ENCODE data around the gene PDE4B.

PDE4B gene

DNA sequence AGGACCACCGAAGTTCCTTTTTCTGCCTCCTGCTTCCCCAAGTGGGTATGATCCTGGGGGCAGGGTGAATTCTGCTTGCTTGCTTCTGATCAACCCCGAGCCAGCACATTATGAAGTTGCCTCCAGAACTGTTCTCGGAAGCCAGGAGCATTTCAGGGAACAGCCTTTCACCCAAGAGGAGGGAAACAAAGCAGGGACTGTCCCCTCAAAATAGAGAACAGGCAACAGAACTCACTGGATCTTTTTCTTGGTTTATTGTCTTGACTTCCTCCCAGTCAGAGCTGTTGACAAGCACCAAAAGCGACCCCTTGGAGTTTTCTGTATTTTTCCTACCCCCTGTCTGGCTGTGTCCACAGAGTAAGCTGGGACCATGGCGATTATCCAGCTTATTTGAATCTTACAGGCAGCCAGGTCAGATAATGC lies 482.9 kb downstream of the PDE4B start:
- in situ Hi-C loops (cut with MboI; ENCODE audit: low sequenced_read_pairs) = no loop called here

DNA sequence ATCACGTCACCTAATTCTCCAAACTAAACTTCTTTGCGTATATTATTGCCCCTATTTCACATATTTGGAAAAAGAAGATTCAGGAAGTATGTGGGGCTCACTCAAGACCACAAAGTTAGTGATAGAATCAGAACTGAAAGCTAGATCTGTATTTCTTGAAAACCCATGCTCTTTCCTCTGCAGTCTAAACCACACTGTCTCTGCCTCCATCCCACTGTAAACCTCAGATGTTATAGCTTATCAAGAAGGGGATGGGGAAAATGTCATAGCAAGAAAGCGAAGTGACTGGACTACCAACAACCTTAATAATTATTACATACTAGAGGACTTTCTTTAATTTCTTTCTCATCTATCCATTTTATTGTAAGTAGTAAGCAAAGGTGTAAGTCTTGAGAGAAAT lies 483.5 kb downstream of the PDE4B start:
- in situ Hi-C loops (cut with MboI; ENCODE audit: low sequenced_read_pairs) = no loop called here

DNA sequence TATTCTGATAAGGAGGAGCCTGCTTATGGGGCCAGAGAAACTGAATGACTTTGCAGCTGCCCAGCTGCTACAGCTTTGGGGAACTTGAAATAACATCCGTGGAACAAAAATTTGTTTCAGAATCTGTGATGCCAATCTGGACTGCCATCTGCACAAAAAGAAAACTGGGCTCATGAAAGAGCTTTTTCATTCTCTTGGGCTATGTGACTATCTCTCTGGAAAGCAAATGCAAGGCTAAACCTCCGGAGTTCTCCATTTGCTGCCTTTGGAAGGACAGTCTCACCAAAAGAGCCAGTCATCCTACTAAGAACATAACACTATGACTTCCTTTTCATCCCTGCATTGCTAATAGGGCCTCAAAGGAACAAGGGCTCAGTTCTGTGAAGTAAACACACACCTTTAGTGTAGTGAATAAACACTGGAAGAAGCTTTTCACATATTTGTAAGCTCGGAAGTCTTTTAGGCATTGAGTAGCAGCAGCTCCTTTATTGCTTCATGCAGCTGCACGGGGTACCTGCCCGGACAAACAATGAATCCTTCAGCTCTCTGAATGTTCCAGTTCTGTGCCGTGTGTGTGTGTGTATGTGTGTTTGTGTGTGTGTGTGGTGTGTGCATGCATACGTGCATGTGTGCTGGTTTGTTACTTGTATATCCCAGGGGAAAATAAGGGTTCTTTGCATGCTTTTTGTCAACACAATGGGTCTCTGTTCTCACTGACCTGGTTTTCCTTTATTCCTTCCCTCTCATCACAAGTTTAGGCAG lies 485.7 kb downstream of the PDE4B start:
- in situ Hi-C loops (cut with MboI; ENCODE audit: low sequenced_read_pairs) = no loop called here

DNA sequence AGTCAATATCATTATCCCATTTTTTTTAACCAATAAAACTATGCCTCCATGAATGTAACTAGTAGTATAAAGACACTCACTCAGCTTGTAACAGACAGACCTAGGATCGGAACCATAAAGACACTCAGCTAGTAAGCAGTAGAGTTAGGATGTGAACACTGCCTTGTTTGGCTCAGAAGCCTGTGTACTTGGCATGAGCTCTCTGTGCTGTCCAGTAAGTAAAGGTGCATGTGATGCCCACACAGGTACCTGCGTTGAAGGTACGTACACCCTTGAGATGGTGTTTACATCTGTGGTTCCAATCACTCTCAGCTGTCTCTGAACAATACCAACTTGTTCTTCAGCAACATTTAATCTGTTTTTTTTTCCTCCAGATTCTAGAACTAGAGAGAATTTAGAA lies 489.1 kb downstream of the PDE4B start:
- in situ Hi-C loops (cut with MboI; ENCODE audit: low sequenced_read_pairs) = no loop called here

DNA sequence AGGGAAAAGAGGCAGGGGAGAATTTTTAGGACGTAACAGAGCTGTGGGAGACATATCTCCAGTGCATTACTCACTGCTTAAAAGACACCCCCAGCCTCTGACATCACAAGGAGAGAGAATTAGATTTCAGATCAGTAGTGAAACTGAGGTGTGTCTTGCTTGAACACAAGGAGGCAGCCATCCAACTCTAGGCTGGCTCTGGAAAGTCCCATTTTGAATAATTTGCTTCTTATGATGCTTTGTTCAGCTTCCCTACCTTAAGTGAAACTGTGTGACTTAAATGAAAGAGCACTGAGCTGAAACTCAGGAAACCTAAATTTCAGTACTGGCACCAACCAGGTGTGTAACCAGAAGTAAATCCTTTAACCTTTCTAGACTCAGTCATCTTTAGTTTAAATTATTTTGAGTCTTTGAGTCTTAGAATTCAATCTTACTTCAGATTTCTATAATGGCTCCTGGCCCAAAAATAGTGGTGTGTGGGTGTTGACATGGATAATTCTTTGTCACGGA lies 489.7 kb downstream of the PDE4B start:
- in situ Hi-C loops (cut with MboI; ENCODE audit: low sequenced_read_pairs) = no loop called here

DNA sequence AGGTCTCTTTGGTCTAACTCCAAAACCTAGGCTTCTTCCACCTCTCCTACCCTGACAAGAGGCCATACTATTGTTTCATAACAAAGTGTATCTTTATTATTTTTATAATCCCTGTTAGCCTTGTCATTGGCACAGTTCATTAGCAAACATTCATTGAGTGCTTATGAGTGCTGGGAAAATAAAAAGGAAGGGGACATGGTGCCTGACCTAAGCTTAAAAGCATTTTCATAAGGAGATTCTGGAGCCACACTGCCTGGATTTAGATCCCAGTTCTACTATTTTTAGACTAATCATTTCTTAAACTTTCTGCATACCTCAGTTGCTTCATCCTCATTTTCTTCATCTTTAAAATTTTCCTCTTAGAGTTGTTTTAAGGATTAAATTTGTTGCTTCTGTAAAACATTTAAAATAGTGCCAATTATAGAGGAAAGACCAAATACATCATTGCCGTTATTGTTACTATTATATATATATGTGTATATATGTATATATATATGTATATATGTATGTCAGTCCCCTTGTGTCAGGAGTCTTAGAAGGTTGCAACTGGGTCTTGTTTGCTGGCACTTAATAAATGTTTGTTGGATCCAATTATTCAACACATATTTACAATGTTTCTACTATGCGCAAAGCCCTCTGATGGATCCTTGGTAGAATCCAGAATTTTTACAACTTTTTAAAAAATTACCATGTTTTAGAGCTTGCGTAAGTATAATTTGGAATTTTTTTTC lies 490.4 kb downstream of the PDE4B start:
- in situ Hi-C loops (cut with MboI; ENCODE audit: low sequenced_read_pairs) = no loop called here

DNA sequence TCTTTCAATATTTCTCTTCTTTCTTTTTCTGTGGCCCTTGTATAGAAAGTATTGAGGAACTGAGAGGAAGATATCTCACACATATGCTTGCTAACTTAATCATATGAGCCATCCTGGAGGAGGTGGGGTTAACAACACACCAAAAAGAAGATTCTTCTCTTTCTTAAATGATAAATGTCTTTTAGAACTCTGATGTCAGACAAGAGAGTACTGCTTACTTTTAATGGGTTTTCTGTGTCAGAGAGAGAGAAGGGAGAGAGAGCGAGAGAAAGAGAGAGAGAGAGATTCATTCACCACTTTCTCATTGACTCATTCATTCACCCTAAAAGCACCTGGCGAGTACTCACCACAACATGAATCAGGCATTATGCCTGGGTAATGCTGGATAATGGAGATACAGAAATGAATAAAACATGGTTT lies 490.9 kb downstream of the PDE4B start:
- in situ Hi-C loops (cut with MboI; ENCODE audit: low sequenced_read_pairs) = no loop called here

DNA sequence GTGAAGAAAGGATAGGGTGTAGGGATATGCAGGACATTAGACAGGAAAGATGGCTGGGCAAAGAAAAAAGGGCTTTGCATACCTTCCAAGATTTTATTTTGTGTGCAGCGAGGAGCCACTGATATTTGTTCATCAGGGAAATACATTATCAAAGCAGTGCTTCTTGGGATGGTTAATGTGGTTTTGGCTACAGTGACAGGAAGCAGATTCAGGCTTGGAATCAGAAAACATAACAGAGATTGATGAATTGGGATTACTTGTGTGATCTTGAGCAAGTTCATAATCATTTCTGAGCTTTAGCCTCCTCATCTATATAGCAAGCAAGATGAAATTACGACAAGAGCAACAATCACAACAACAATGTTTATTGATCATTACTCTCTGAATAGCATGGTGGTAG lies 492.1 kb downstream of the PDE4B start:
- in situ Hi-C loops (cut with MboI; ENCODE audit: low sequenced_read_pairs) = no loop called here

DNA sequence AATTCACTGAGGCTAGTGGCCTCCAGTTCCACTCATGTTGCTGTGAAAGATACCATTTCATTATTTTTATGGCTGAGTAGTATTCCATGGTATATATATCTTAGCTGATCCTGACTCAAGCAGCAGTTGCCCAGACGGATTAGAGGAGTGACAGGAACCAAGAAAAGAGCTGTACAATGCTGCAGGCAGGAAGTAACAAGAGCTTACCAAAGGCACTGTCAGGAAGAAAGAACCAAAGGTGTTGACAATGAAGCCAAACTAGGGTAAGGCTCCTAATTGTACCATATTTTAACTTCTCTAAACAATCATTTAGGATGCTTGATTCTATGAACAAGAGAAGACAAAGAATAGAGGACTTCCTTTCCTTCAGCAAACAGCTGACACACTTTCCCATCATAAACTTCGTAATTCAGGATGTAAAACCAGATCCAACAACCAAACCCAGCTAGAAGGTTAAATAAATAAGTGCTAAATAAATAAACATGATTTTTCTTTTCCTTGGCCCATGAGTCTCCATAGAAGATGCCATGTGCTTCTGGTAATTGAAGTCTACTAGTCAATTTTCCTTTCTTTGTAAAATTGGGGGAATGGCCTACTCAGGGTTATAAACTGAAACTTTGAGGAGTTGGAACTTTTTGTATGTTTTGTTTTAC lies 493.0 kb downstream of the PDE4B start:
- in situ Hi-C loops (cut with MboI; ENCODE audit: low sequenced_read_pairs) = no loop called here

DNA sequence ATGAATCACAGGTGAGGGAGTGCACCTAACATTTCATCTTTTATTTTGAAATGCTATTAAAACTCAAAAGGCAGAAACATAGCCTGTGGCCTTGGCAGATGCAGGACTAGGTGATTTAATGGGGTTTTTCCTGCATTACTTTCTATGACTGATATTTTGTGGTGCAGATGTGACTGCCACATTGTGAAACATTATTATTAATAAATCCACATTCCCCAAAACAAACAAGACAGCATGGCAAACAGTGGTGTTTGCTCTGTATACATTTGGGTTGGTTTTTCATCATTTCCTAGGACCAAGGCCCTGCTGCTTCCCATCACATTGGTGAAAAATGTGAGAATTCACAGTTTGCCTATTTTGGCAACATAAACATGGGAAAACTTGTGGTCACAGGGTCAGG lies 493.6 kb downstream of the PDE4B start:
- in situ Hi-C loops (cut with MboI; ENCODE audit: low sequenced_read_pairs) = no loop called here

DNA sequence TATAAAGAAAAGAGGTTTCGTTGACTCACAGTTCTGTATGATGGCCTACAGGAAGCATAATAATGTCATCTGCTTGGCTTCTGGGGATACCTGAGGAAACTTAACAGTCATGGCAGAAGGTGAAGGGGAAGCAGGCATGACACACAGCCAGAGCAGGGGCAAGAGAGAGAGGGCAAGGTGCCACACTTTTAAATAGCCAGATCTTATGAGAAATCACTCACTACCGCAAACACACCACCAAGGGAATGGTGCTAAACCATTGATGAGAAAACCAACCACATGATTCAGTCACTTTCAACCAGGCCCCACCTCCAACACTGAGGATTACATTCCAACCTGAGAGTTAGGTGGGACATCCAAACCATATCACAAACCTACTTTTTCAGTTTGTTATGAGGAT lies 495.4 kb downstream of the PDE4B start:
- in situ Hi-C loops (cut with MboI; ENCODE audit: low sequenced_read_pairs) = no loop called here

DNA sequence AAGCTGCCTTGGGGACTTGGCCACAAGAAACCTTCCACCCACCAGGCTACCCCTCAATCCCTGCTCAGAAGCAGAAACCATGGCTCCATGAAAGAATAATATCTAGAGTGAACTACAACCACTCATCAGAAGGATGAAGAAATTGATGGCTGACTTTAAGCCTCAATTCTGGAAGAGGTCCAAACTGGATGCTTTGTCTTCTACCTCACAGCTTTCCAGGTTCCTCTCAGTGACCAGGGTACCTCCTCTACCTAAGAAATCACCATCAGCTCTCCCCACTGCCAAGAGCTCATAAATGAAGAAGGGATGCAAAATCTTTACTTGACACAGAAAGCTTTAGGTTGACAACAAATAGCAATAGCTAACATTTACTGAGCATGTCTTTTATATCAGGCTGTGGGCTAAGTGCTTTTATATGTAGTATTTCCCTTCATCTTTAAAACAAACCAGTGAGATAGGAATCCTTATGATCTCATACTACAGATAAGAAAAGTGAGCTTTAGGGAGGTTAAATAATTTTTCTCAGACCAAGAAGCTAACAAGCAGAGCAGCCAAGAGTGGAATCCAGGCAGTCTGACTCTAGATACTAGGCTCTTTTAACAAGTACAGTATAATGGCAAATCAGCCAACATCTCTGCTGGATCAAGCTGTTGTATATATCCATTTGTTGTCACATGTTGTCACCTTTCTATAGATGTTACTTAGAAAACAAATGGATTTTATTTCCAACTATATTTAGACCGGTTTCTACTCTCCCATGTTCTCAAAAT lies 498.3 kb downstream of the PDE4B start:
- in situ Hi-C loops (cut with MboI; ENCODE audit: low sequenced_read_pairs) = no loop called here

DNA sequence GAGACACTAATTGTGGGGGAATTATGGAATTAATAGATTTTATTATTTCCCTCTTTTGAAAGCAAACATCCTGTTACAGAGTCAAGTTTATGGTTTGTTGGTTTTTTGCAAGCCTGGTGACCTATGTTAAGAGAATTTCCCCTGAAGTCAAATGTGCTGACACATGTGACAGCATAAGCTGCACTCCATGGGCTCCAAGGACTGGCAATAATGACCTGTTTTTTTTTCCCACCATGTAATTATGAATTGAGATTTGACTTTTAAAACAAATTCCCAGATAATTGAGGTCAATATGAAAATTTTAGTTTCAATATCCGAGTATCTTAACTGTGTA lies 498.8 kb downstream of the PDE4B start:
- in situ Hi-C loops (cut with MboI; ENCODE audit: low sequenced_read_pairs) = no loop called here

DNA sequence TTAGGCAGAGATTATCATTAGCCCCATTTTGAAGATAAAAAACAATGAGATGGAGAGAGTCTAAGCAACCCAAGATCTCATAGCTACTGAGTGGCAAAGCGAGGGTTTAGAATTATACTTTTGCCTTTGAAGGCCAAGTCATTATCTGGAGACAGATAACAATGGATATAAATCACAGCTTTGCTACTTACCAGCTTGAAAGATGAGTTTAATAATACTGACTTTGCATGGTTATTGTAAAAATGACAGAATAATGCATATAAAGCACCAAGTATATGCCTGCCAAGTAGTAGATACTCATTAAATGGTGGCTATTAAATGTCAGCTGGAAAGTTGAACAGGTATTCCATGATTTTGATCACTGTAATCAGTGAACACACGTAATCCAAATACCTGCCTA lies 499.6 kb downstream of the PDE4B start:
- in situ Hi-C loops (cut with MboI; ENCODE audit: low sequenced_read_pairs) = no loop called here

DNA sequence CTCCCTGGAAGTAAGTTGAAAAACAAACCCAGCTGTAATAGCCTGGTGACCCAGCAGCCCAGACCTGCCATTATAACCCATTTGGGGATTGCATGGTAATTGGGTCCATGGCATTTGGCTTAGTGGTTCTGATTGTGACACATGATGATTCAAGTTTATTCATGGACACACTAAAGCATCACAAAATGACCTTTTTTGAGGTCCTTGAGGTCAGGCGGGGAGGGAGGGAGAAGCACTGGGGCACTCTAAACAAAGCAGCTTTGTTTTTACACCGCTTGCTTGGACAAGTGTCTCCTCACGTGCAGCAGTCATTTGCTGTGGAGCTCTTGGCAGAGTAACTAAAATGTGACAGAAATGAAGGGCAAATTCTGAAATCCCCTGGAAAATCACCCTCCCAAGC lies 500.2 kb downstream of the PDE4B start:
- in situ Hi-C loops (cut with MboI; ENCODE audit: low sequenced_read_pairs) = no loop called here

DNA sequence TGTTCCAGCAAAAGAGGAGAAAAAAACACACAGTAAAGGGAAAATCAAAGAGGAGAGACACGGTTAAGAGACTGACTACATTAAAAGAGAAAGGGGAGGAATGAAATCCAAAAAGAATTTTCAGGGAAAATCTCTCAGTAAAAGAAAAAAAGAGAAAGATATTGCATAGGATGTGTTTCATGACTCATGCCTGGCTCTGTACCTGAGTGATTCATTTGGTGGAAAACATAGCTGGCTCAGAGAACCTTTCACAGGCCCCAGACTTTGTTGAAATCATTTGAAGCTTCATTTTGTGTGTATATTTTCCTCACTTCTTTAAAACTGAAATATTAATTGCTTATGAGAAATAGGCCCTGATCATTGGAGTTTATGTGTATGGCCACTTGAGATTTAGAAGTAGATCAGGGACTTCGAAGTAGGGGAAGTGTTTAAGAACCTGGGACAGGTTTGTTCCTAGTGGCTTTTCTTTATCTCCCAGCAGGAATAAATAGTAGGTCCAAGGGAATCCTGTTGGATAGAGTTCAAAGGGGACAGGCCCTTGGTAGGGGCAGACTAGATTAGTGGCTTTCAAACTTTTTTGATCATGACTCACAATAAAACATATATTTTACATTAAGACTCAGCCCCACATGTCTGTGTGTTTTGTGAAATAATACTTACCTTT lies 502.1 kb downstream of the PDE4B start:
- in situ Hi-C loops (cut with MboI; ENCODE audit: low sequenced_read_pairs) = no loop called here

DNA sequence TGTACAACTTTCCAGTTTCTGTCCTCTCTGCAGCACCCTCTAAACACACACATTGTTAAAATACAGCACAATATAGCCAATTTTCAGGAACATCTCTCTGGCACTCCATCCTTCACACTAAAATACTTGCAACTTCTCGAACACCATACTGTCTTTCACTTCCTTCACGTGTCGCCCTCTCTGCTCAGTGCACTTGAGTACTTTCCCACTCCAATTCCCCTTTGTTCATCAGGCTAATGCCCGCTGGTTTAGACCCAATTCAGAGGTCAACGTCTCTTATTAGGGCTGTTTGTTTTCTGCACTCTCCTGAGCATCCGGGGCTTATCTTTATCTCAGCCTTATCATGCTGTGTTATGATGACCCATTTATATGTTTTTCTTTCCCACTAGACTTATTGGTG lies 503.1 kb downstream of the PDE4B start:
- in situ Hi-C loops (cut with MboI; ENCODE audit: low sequenced_read_pairs) = no loop called here

DNA sequence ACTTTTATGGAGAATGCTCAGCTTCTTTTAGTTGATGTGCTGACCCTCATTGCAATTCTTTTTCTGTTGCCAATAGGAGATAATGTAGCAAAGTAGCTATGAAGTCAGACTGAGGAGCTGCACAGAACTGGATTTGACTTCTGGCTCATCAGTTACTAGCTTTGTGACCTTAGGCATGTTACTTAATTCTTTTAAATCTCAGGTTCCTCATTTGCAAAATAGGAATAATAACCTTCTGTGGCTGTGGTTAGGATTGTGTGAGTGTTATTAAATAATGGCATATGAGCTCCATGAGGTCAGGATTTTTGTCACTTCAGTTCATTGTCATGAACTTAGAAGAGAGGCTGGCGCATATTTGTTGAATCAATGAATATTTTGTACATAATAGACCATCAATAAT lies 503.7 kb downstream of the PDE4B start:
- in situ Hi-C loops (cut with MboI; ENCODE audit: low sequenced_read_pairs) = no loop called here

DNA sequence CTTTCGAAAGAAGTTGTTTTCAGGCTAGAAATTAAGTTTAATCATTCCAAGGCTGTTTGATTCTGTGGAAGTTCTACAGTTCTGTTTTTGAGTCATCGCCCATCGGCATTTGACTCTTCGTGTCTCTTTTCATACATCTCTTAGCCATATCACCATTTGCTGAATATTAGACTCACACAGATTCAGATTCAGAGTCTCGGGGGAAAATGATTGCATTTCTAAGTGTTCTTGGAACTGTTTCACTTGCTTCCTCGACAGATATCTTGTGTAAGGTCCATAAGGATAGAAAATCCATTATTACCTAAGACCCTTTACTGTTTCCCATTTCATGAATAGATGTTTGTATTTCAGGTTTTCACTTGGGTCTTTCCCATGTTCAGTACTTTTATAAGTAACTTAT lies 504.3 kb downstream of the PDE4B start:
- in situ Hi-C loops (cut with MboI; ENCODE audit: low sequenced_read_pairs) = no loop called here

DNA sequence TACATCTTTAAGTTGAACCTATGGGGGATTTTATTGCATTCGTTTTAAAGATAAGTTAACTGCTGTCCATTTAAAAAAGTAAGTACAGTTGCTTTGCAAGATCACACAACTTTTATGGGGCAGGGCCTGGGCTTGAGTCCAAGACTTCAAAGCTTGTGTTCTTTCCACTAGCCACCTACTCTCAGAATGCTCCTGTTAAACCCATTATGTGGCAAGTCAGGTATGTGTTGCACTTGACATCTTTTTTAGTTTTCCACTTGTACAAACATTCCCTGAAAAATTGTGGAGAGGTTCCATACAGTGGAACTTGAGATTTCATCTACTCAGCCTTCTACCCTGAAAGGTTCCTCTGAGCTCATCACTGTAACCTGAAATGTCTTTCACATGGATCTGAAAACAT lies 505.8 kb downstream of the PDE4B start:
- in situ Hi-C loops (cut with MboI; ENCODE audit: low sequenced_read_pairs) = no loop called here
